Astrocyte (in vitro differentiated cells and primary cell): ENCODE measurements around the gene AAMP.

Source experiments
- CTCF ChIP-seq: IDR thresholded peaks from 2 replicates; pipeline ENCODE4 v1.5.1; 2011; ENCODE audit warnings: low read depth, mild to moderate bottlenecking, inconsistent platforms, low read length, moderate library complexity; ENCODE audit not compliant: insufficient read depth
- EZH2 ChIP-seq: IDR thresholded peaks from 2 replicates; pipeline ENCODE4 v1.6.1; 2012; ENCODE audit warnings: mild to moderate bottlenecking, low read length, inconsistent platforms; ENCODE audit not compliant: insufficient read depth

- TF ChIP-seq CTCF: no peak
- TF ChIP-seq EZH2: no peak
Measured at GRCh38 chr2:218284106-218284811, 14.3 kb upstream of the AAMP start.
